ENCODE results near the gene ABHD12B. TPM values are rescaled to one million over a fixed set of nuclear protein-coding genes. Genes with fewer than 3 reads are reported as not detected.

The ABHD12B gene
- total RNA-seq, 1 experiment from 2014 or later: not detected

GRCh38 chr14:50859296-50859624, 12.6 kb upstream of the ABHD12B start:
- peak overlapping the region; percentile 56; the same call in 1 of the 2 replicates for H3K4me3 ChIP-seq
- no peaks in the 10 kb centered on the region for H3K79me2 ChIP-seq (ENCODE audit: low read depth)
- TF ChIP-seq EZH2 (IDR thresholded peaks at IDR 0.05; ENCODE audit: low read depth): no peak
- no peak for TF ChIP-seq CTCF (conservative IDR thresholded peaks at IDR 0.05)
- H3F3A ChIP-seq (ENCODE audit: insufficient read depth, low read depth): no peaks in the 10 kb centered on the region
- H3K9me2 ChIP-seq (ENCODE audit: insufficient read depth): no peaks in the 10 kb centered on the region
- ChIA-PET CTCF (interaction anchor here (1.7 to 3.0 kb wide), 2 partner anchors 82 to 84 kb away, joined by 5 to 10 read pairs; no protein-coding TSS in a partner anchor), POLR2A (ENCODE audit: unreplicated experiment) (interaction anchor here (0.6 kb wide), 1 partner anchor 1120 kb away, joined by 3 read pairs; no protein-coding TSS in a partner anchor)
- H3K36me3 ChIP-seq (ENCODE audit: low read depth): no peaks in the 10 kb centered on the region
- H3K9me3 ChIP-seq (ENCODE audit: insufficient read depth, low read depth): no peaks in the 10 kb centered on the region
- no TSS peak for BruUV-seq (replicated peaks)
- no peak overlapping the region for H3K27ac ChIP-seq
- H3K4me2 ChIP-seq: peak overlapping the region; percentile 98
- intact Hi-C loops (cut with micrococcal nuclease; ENCODE audit: unreplicated experiment): no loop called here
- H3K27me3 ChIP-seq (ENCODE audit: insufficient read depth, low read depth): no peaks in the 10 kb centered on the region
- no peak for DNase-seq
- no peaks in the 10 kb centered on the region for H3K4me1 ChIP-seq (replicated peaks; ENCODE audit: insufficient read depth)
- no peaks in the 10 kb centered on the region for H4K20me1 ChIP-seq (ENCODE audit: insufficient read depth)
- H2AFZ ChIP-seq: no peak overlapping the region

GRCh38 chr14:50860478-50861086, 11.3 kb upstream of the ABHD12B start:
- H3K9me3 ChIP-seq (ENCODE audit: insufficient read depth, low read depth): no peaks in the 10 kb centered on the region
- peak overlapping the region; percentile 91 for H2AFZ ChIP-seq
- H3K4me1 ChIP-seq (replicated peaks; ENCODE audit: insufficient read depth): no peaks in the 10 kb centered on the region
- peak; percentile 64 to 80 for DNase-seq
- H3K9me2 ChIP-seq (ENCODE audit: insufficient read depth): no peaks in the 10 kb centered on the region
- no peaks in the 10 kb centered on the region for H3K27me3 ChIP-seq (ENCODE audit: insufficient read depth, low read depth)
- no peaks in the 10 kb centered on the region for H3K36me3 ChIP-seq (ENCODE audit: low read depth)
- ChIA-PET POLR2A (ENCODE audit: unreplicated experiment) (interaction anchor here (0.6 to 0.7 kb wide), 6 partner anchors 29 to 515 kb away, joined by 3 to 6 read pairs (median 4); no protein-coding TSS in a partner anchor), CTCF (interaction anchor here (0.5 to 3.0 kb wide), 16 partner anchors 9 to 807 kb away, joined by 3 to 10 read pairs (median 4); partner anchors contain the start of gene NIN)
- H3F3A ChIP-seq (ENCODE audit: insufficient read depth, low read depth): no peaks in the 10 kb centered on the region
- no peaks in the 10 kb centered on the region for H4K20me1 ChIP-seq (ENCODE audit: insufficient read depth)
- no peak overlapping the region for H3K27ac ChIP-seq
- intact Hi-C loops (cut with micrococcal nuclease; ENCODE audit: unreplicated experiment): loop anchor here (1.0 to 5.0 kb wide), 3 partner anchors 83 to 539 kb away; no protein-coding TSS in a partner anchor
- no peaks in the 10 kb centered on the region for H3K79me2 ChIP-seq (ENCODE audit: low read depth)
- no TSS peak for BruUV-seq (replicated peaks)
- H3K4me3 ChIP-seq: peak overlapping the region; percentile 56; the same call in 1 of the 2 replicates
- H3K4me2 ChIP-seq: peak overlapping the region; percentile 98
- TF ChIP-seq EZH2 (IDR thresholded peaks at IDR 0.05; ENCODE audit: low read depth): no peak
- TF ChIP-seq CTCF (conservative IDR thresholded peaks at IDR 0.05): peak; percentile 78

- Histone ChIP-seq H3K79me2 (ENCODE audit: low read depth) (no peaks in the 10 kb centered on the region), H3F3A (ENCODE audit: insufficient read depth, low read depth) (no peaks in the 10 kb centered on the region), H2AFZ (no peak overlapping the region), H3K9me2 (ENCODE audit: insufficient read depth) (no peaks in the 10 kb centered on the region), H4K20me1 (ENCODE audit: insufficient read depth) (no peaks in the 10 kb centered on the region), H3K4me2 (no peak overlapping the region), H3K9me3 (ENCODE audit: insufficient read depth, low read depth) (no peaks in the 10 kb centered on the region), H3K27me3 (ENCODE audit: insufficient read depth, low read depth) (no peaks in the 10 kb centered on the region), H3K4me3 (no peak overlapping the region), H3K4me1 (replicated peaks; ENCODE audit: insufficient read depth) (no peaks in the 10 kb centered on the region), H3K27ac (no peak overlapping the region), H3K36me3 (ENCODE audit: low read depth) (no peaks in the 10 kb centered on the region)
- ChIA-PET CTCF (interaction anchor here (3.0 kb wide), 1 partner anchor 86 kb away, joined by 10 read pairs; no protein-coding TSS in a partner anchor), POLR2A (ENCODE audit: unreplicated experiment) (interaction anchor here (0.6 kb wide), 1 partner anchor 373 kb away, joined by 6 read pairs; no protein-coding TSS in a partner anchor)
- BruUV-seq (replicated peaks): no TSS peak
- TF ChIP-seq CTCF (conservative IDR thresholded peaks at IDR 0.05) (no peak), EZH2 (IDR thresholded peaks at IDR 0.05; ENCODE audit: low read depth) (no peak)
- intact Hi-C loops (cut with micrococcal nuclease; ENCODE audit: unreplicated experiment): loop anchor here (5.0 kb wide), 1 partner anchor 85 kb away; no protein-coding TSS in a partner anchor
- DNase-seq: no peak
These were observed 9.8 kb upstream of the ABHD12B start for GRCh38 chr14:50862036-50862570.

All from PC-9 (cell line).